G401.6 (cell line): ENCODE results near the gene GSTM4.
"Not testable (repeated sequence)": the region's sequence is repeated elsewhere in the genome, so short reads cannot be mapped to it uniquely, and the experiment has no call there.

Source experiments
- FAIRE-seq: peaks from 2 replicates; lab custom pipeline; 2012; peaks lifted over from hg19 to GRCh38; lab: Jason Lieb, UNC

The GSTM4 gene

DNA sequence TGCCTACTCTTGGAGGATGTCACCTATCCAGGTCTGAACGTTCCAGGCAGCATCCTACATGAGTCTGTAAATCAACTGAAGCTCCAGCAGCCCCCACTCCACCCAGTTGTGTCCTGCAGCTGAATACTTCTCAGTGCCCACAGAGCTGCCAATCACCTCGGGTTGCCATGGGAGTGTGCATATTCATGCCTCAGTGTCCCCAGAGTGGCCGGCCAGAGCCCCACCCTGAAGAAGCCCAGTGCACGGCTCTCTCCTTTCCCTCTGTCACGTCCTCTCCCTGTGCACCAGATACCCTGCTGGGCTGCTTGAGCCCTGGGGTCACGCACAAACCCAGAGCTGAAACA is 16.1 kb upstream of the GSTM4 start:
- no peak for FAIRE-seq

- peak; percentile 8 for FAIRE-seq
Observed at GRCh38 chr1:109640285-109640865, 15.5 kb upstream of the GSTM4 start.

DNA sequence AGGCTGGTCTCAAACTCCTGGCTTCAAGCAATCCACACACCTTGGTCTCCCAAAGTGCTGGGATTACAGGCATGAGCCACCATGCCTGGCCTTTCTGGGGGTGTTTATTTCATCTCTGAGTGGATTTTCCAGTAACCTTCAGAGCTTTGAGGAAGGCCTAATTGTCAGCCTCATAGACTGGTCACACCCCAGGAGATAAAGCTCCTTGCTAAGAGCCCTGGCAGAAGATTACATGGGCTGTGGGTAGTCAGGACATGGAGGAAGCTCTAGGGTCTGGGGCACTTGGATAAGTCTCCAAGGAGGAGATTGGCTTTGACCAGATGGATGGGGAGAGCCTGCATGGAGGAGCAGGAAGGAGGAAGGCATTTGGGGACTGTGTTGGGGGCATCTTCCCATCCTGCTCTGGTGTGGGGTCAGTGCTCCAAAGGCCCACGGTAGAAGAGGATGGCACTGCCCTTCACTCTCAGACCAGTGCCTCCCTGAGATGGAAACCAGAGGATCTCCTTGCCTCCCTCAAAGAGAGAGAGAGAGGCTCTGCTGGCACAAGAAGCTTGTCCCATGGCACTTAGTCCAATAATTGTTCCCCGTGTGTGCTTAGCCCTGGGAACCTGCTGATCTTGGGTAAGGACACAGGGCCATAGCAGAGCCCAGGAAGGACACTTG is 14.7 kb upstream of the GSTM4 start:
- FAIRE-seq = no peak

- FAIRE-seq = no peak
Observed at GRCh38 chr1:109641861-109642260, 14.0 kb upstream of the GSTM4 start.

DNA sequence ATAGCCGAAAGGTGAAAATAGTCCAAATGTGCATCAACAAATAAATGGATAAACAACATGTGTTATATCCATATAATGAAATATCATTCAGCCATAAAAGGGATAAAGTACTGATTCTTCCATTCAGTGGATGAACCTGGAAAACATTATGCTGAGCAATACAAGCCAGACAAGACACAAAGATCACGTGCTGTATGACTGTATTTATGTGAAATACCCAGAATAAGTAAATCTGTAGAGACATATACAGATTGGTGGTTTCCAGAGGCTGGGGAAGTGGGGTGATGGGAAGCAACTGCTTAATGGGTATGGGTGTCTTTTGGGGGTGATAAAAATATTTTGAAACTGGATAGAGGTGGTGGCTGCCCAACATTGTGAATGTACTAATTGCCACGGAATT is 13.3 kb upstream of the GSTM4 start:
- no peak for FAIRE-seq

DNA sequence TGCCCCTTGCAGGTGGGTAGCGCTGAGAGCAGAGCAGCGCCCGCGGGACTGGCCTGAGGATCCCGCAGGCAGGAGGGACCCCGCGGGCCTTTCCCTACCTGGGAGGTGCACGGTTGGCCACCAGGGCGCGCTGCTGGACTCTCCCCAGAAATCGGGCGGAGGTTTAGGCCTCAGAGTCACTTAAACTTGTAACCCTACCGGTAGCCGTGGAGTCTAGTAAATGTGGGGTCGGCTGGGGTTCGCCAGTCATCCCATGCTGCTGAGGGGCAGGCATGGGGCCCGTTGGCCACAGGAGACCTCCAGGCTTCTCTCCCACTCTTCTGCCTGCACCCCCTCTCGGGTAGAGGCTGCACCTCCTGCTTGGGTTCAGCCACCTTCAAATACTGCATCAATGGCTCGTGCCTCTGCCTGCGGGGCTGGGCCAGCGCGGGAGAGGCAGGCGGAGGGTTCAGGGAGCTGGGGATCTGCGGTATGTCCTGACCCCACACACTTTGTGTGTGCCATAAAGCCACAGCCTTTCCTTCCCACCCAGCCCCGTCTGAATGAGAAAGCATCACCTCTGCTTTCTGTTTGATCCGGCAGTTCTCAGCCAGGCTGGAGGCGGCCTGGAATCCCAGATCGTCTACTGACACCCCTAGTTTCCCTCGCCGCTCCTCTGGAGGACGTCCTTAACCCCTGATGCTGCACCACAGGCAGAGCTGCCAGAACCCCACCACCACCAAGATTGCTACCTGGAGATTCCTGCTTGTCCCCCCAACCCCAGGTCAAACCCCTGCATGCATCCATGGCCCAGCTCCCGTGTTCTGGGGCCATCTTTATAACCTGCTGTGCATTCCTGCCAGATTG is 12.3 kb upstream of the GSTM4 start:
- FAIRE-seq = peak; percentile 15

DNA sequence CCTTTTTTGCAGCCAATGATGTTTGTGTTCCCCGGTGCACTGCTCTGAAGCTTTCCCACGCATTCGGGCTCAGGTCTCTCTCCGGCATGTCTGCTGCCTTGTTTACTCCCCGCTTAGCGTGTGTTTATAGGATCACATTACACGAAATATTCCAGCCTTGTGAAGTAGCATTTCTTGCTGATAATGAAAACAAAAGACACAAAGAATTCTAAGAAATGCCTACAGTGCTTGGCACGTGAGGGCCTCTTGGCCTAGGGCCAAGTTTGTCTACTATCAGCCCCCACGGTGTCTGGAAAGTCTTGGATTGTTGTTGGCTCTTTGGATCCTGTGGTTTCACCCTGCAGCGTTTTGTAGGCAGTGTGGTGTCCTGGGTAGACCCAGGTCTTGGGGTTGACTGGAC is 11.2 kb upstream of the GSTM4 start:
- no peak for FAIRE-seq

DNA sequence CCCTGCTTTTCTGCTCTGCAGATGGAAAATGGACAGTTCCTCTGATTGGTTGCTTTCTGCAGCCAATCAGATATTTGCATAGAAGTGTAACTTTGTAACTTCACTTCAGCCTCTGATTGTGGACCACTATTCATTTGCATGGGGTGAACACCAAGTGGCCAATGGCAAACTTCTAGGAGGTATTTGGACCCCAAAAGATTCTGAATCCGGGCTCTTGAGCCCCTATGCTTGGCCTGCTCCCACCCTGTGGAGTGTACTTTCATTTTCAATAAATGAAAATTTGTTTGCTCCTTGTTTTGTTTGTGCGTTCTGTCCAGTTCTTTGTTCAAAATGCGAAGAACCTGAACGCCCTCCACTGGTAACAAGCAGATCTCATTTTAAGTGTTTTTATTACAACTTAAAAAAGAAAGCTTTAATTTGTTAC is 6.4 kb upstream of the GSTM4 start:
- peak; percentile 97 for FAIRE-seq

GRCh38 chr1:109650609-109651008 is 5.3 kb upstream of the GSTM4 start:
- no peak for FAIRE-seq

- no peak for FAIRE-seq
Observed at GRCh38 chr1:109652402-109652801, 3.5 kb upstream of the GSTM4 start.

GRCh38 chr1:109653306-109653705 is 2.6 kb upstream of the GSTM4 start:
- FAIRE-seq = no peak

DNA sequence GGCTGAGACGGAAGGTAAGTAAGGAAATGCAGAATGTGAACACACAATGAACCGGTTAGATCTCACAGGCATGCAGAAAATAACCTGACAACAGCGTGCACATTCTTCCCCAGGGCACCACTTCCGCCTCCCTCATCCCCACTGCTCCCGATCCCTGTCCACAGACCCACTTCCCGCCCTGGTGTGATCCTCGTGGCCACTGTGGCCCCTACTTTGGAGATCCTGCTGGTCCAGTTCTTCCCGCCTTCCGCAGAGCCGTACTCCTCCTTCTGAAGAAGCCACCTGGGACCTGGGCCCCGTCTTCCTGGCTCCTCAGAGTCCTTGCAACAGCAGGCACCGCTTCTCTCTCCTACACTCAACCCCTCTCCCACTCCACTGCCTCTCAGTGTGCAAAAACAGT is 1.4 kb upstream of the GSTM4 start:
- FAIRE-seq = no peak

DNA sequence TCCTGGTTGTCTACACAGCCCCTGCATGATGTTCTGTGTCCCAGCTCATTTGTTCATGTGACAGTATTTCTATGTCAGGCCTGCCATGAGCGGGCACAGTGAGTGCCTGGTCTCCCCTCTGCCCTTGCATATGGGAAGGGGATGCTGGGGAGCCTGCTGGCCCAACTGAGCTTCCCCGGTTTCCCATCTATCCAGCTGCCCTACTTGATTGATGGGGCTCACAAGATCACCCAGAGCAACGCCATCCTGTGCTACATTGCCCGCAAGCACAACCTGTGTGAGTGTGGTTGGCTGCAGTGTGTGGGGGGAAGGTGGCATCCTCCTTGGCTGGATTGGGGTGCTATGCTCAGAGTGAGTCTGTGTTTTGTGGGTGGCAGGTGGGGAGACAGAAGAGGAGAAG is 1.5 kb downstream of the GSTM4 start:
- FAIRE-seq = no peak

- no peak for FAIRE-seq
Observed at GRCh38 chr1:109657970-109658369, 2.1 kb downstream of the GSTM4 start.

DNA sequence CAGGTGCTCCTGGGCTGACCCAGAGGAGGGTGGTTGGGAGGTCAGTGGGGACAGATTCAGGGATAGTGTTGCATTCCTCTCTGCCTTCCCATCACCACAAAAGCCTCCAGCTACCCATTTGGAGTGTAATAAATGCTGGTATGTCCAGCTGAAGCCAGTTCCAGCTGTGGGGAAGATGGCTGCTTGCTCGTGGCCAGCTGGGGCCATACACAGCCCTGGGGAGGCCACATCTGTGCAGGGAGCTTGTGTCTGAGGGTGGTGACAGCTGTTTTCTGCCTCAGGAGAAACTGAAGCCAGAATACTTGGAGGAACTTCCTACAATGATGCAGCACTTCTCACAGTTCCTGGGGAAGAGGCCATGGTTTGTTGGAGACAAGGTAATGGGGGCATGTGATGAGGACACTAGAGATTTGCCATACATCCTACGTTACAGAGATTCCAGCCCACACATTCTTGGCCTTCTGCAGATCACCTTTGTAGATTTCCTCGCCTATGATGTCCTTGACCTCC is 2.7 kb downstream of the GSTM4 start:
- no peak for FAIRE-seq

- no peak for FAIRE-seq
Observed at GRCh38 chr1:109659145-109659544, 3.2 kb downstream of the GSTM4 start.

GRCh38 chr1:109659997-109660690 is 4.2 kb downstream of the GSTM4 start:
- FAIRE-seq = no peak

DNA sequence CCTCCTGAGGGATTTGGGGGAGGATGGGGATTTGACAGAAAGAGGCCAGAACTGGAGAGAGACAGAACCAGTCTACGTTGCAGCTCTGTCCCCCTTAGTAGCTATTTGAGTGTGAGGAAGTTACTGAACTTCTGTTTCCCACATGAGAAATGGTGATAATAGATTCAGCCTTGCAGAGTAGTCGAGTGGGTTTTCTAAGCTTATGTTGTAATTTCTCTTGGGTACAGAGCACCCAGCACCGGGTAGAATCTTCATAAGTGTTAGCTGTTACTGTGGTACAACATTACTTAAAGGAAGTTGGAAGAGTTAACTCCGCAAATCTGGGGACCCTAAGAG is 4.8 kb downstream of the GSTM4 start:
- not testable (repeated sequence) for FAIRE-seq

DNA sequence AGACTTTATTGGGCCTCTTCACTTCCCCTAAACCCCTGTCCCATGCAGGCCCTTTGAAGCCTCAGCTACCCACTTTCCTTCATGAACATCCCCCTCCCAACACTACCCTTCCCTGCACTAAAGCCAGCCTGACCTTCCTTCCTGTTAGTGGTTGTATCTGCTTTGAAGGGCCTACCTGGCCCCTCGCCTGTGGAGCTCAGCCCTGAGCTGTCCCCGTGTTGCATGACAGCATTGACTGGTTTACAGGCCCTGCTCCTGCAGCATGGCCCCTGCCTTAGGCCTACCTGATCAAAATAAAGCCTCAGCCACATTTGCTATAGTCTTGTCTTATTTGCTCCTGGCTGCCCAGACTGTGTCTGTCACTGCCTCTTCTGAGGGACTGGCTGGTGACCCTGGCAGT is 5.5 kb downstream of the GSTM4 start:
- FAIRE-seq = no peak

- FAIRE-seq = no peak
Observed at GRCh38 chr1:109664671-109665070, 8.8 kb downstream of the GSTM4 start.

GRCh38 chr1:109667452-109668122 is 11.7 kb downstream of the GSTM4 start, which contains the start of gene GSTM2:
Gene GSTM2, plus strand, starts transcription at chr1:109668057. Its CDS starts 59 bp downstream, at chr1:109668116.
- FAIRE-seq = peak; percentile 92

GRCh38 chr1:109668123-109668775 is 12.3 kb downstream of the GSTM4 start:
- FAIRE-seq = no peak
